GM12873 (cell line): ENCODE measurements around the gene AP1B1.

Experiments used
- CTCF ChIP-seq: IDR thresholded peaks from 2 replicates; pipeline ENCODE4 v1.5.1; 2012; ENCODE audit warnings: low read depth, mild to moderate bottlenecking, moderate library complexity, low read length, control low read depth; ENCODE audit not compliant: insufficient read depth; ENCODE audit errors: missing control alignments

The AP1B1 gene

DNA sequence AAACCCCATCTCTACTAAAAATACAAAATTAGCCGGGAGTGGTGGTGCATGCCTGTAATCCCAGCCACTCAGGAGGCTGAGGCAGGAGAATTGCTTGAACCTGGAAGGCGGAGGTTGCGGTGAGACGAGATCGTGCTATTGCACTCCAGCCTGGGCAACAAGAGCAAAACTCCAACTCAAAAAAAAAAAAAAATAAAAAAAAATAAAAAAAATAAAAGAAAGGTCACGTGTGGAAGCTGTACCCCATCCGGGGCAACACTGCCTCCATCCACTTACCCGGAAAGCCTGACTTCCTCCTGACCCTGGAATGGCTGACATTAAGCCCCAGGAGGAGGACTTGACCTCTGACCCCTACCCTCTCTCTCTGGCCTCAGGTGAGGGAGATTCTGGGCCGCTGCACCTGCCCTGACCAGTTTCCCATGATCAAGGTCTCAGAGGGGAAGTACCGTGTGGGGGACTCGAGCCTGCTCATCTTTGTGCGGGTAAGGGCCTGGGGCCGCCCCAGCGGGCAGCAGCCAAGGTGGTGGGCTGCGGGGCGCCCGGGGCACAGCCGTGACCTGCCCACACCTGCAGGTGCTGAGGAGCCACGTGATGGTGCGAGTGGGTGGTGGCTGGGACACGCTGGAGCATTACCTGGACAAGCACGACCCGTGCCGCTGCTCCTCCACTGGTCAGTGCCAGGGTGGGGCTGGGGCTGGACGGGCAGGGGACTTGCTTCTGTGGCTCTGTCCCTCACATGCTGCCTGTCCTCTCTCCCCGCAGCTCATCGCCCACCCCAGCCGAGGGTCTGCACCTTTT, 78.1 kb downstream of the AP1B1 start:
- no peak for TF ChIP-seq CTCF

DNA sequence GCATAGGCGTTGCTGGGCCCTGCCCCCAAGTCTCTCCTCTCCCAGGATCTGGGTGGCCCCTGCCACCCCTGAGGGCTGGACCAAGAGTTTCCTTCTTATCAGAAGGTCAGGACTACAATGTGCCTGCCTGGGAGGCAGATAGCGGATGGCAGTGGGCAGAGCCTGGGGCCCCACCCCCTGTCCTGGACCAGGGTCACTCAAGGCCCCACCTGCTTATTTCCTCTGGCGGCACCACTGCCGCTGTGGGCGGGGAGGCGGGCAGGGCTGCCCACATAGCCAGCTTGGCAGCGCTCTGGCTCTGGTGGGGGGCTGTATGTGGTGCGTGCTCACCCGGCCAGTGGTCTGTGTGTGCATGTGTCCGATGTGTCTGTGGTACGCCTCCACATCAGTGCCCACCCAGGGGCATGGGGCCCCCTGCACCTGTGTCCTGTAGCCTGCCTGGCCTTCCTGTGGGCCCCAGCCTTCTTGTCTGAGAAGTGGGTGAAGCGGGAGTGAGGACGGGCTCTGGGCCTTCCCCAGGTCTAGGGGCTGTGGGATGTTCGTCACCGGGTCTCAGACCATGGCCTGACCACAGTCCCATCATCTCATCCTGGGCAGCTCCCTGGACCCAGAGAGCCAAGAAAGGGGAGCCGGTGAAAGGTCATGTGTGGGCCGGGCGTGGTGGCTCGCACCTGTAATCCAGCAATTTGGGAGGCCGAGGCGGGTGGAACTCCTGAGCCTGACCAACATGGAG, 78.9 kb downstream of the AP1B1 start:
- no peak for TF ChIP-seq CTCF

GRCh38 chr22:29308791-29309262, 79.5 kb downstream of the AP1B1 start:
- TF ChIP-seq CTCF = no peak

DNA sequence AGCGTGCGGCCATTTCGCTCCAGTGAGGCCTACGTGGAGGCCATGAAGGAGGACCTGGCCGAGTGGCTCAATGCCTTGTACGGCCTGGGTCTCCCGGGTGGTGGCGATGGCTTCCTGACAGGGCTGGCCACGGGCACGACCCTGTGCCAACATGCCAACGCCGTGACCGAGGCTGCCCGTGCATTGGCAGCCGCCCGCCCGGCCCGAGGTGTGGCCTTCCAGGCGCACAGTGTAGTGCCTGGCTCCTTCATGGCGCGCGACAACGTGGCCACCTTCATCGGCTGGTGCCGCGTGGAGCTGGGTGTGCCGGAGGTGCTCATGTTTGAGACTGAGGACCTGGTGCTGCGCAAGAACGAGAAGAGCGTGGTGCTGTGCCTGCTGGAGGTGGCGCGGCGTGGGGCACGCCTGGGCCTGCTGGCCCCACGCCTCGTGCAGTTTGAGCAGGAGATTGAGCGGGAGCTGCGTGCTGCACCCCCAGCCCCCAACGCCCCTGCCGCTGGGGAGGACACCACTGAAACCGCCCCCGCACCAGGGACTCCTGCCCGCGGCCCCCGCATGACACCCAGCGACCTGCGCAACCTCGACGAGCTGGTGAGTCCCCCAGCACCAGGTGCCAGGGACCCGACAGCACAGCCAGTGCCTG, 80.1 kb downstream of the AP1B1 start:
- TF ChIP-seq CTCF = no peak

DNA sequence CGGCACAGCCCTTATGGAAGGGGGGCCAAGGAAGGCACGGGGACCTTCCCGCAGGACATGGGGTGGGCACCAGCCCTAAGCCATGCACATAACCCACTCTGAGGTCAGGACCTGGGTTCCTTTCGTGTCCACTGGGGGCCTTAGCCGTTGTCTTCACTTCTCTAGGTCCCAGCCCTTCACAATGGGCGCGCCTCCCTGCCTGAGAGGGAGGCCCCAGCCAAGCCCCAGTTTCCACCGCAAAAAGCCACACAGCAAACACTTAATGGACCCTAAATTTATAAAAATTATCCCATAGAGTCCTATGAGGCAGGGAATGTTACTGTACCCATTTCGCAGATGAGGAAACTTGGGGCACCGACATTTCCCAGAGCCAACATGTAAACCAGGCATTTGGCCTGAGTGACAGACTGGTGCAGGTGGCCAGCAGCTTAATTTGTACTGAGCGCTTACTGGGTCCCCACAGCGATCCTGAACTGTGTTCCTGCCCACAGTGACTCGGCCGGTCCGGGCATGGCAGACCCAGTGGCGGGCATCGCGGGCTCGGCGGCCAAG, 80.7 kb downstream of the AP1B1 start:
- TF ChIP-seq CTCF = no peak

GRCh38 chr22:29306835-29307595, 81.4 kb downstream of the AP1B1 start:
- TF ChIP-seq CTCF = no peak
